Neural progenitor cell (in vitro differentiated cells): ENCODE data around the gene MRI1. TPM values are rescaled to one million over a fixed set of nuclear protein-coding genes. Genes with fewer than 3 reads are reported as not detected.

Source experiments
- DNase-seq: peaks from one replicate; pipeline ENCODE4 v3.0.0-alpha.2; 2016; ENCODE audit warnings: low spot score
- H2AFZ ChIP-seq: fragments of 200-600 bp; sonication (generic); replicated peaks from 2 replicates; pipeline ENCODE4 v1.6.1; 2016; ENCODE audit warnings: antibody characterized with exemption
- H3F3A ChIP-seq: fragments of 200-600 bp; sonication (generic); 2 replicates; pipeline ENCODE4 v1.6.1; 2016; ENCODE audit warnings: antibody characterized with exemption, low read depth
- H3K27ac ChIP-seq: fragments of 200-600 bp; sonication (generic); 2 replicates; pipeline ENCODE4 v1.5.1; 2016; ENCODE audit warnings: mild to moderate bottlenecking
- H3K27me3 ChIP-seq: fragments of 200-600 bp; sonication (generic); 2 replicates; pipeline ENCODE4 v1.6.1; 2016; ENCODE audit warnings: mild to moderate bottlenecking, moderate library complexity
- H3K36me3 ChIP-seq: fragments of 200-600 bp; sonication (generic); 2 replicates; pipeline ENCODE4 v1.5.1; 2016
- H3K4me1 ChIP-seq: fragments of 200-600 bp; sonication (generic); 2 replicates; pipeline ENCODE4 v1.6.1; 2016; ENCODE audit warnings: mixed run types
- H3K4me2 ChIP-seq: fragments of 200-600 bp; sonication (generic); 2 replicates; pipeline ENCODE4 v1.6.1; 2016
- H3K4me3 ChIP-seq: fragments of 200-600 bp; sonication (generic); 2 replicates; pipeline ENCODE4 v1.5.1; 2016
- H3K79me2 ChIP-seq: fragments of 200-600 bp; sonication (generic); 2 replicates; pipeline ENCODE4 v1.6.1; 2016; ENCODE audit warnings: low read depth
- H3K9ac ChIP-seq: fragments of 200-600 bp; sonication (generic); 2 replicates; pipeline ENCODE4 v1.6.1; 2016
- H3K9me3 ChIP-seq: fragments of 200-600 bp; sonication (generic); 2 replicates; pipeline ENCODE4 v1.5.1; 2016; ENCODE audit warnings: low read depth
- H4K20me1 ChIP-seq: fragments of 200-600 bp; sonication (generic); 2 replicates; pipeline ENCODE4 v1.6.1; 2016; ENCODE audit warnings: low read depth
- H3K27ac Mint-ChIP-seq: 3 replicates; pipeline ENCODE4 v1.8.0; 2021; ENCODE audit warnings: mixed read lengths
- H3K27me3 Mint-ChIP-seq: 2 replicates; pipeline ENCODE4 v1.8.0; 2022; ENCODE audit warnings: low read depth, mild to moderate bottlenecking, inconsistent platforms, moderate library complexity, mixed read lengths; ENCODE audit not compliant: insufficient read depth
- H3K36me3 Mint-ChIP-seq: 3 replicates; pipeline ENCODE4 v1.8.0; 2021; ENCODE audit warnings: mixed read lengths
- H3K4me1 Mint-ChIP-seq: 3 replicates; pipeline ENCODE4 v1.8.0; 2021; ENCODE audit warnings: mixed read lengths
- H3K4me3 Mint-ChIP-seq: 3 replicates; pipeline ENCODE4 v1.8.0; 2021; ENCODE audit warnings: mild to moderate bottlenecking, moderate library complexity, mixed read lengths
- H3K9me3 Mint-ChIP-seq: 3 replicates; pipeline ENCODE4 v1.8.0; 2020; ENCODE audit warnings: mixed read lengths
- CTCF ChIP-seq: fragments of 200-600 bp; sonication (generic); IDR thresholded peaks from 2 replicates; pipeline ENCODE4 v1.5.1; 2017; ENCODE audit warnings: antibody characterized with exemption, mild to moderate bottlenecking
- EZH2 ChIP-seq: fragments of 200-600 bp; sonication (generic); IDR thresholded peaks from 2 replicates; pipeline ENCODE4 v1.6.1; 2017; ENCODE audit warnings: antibody characterized with exemption, mild to moderate bottlenecking, moderate library complexity
- EZH2phosphoT487 ChIP-seq: fragments of 200-600 bp; sonication (generic); IDR thresholded peaks from 2 replicates; pipeline ENCODE4 v1.6.1; 2017; ENCODE audit warnings: antibody characterized with exemption
- total RNA-seq: library from RNA; depleted of rRNA; stranded (reverse); fragments of >200 nt; gene quantifications from 2 replicates; pipeline ENCODE4 v1.2.3, GENCODE V29; 2015; ENCODE audit warnings: low replicate concordance

MRI1 gene
- total RNA-seq, 1 donor from 2014 or later: 6.3 TPM

GRCh38 chr19:13757805-13758772 lies 6.2 kb upstream of the MRI1 start:
- Histone ChIP-seq H3F3A (no peaks in the 10 kb centered on the region), H2AFZ (no peak overlapping the region), H3K36me3 (no peaks in the 10 kb centered on the region), H3K27ac (no peak overlapping the region), H3K9me3 (no peaks in the 10 kb centered on the region), H3K4me3 (no peak overlapping the region), H3K27me3 (no peaks in the 10 kb centered on the region), H3K79me2 (no peaks in the 10 kb centered on the region), H3K4me1 (no peaks in the 10 kb centered on the region), H3K4me2 (no peak overlapping the region), H3K9ac (no peak overlapping the region), H4K20me1 (no peaks in the 10 kb centered on the region)
- no peak overlapping the region for H3K4me3 Mint-ChIP-seq
- DNase-seq: no peak
- H3K9me3 Mint-ChIP-seq: no peaks in the 10 kb centered on the region
- peaks cover 21% of the 10 kb centered on the region for H3K36me3 Mint-ChIP-seq
- TF ChIP-seq EZH2phosphoT487 (no peak), CTCF (no peak), EZH2 (no peak)
- no peak overlapping the region for H3K27ac Mint-ChIP-seq
- no peaks in the 10 kb centered on the region for H3K4me1 Mint-ChIP-seq
- peaks cover 2% of the 10 kb centered on the region for H3K27me3 Mint-ChIP-seq

GRCh38 chr19:13758795-13759194 lies 5.5 kb upstream of the MRI1 start:
- H3K9me3 ChIP-seq: no peaks in the 10 kb centered on the region
- H3K36me3 ChIP-seq: no peaks in the 10 kb centered on the region
- no peak overlapping the region for H3K27ac ChIP-seq
- Mint-ChIP-seq H3K27me3 (no peaks in the 10 kb centered on the region), H3K4me3 (no peak overlapping the region), H3K4me1 (peaks cover under 1% of the 10 kb centered on the region), H3K27ac (no peak overlapping the region), H3K36me3 (peaks cover 22% of the 10 kb centered on the region), H3K9me3 (peaks cover under 1% of the 10 kb centered on the region)
- no peak overlapping the region for H2AFZ ChIP-seq
- no peaks in the 10 kb centered on the region for H3K27me3 ChIP-seq
- H3K4me3 ChIP-seq: no peak overlapping the region
- H3K79me2 ChIP-seq: no peaks in the 10 kb centered on the region
- H3K4me1 ChIP-seq: no peaks in the 10 kb centered on the region
- no peaks in the 10 kb centered on the region for H3F3A ChIP-seq
- no peak overlapping the region for H3K9ac ChIP-seq
- H3K4me2 ChIP-seq: no peak overlapping the region
- no peak for TF ChIP-seq EZH2
- TF ChIP-seq EZH2phosphoT487: no peak
- no peak for TF ChIP-seq CTCF
- no peak for DNase-seq
- no peaks in the 10 kb centered on the region for H4K20me1 ChIP-seq

- H3F3A ChIP-seq: peaks cover 9% of the 10 kb centered on the region
- no peaks in the 10 kb centered on the region for H3K36me3 ChIP-seq
- no peak overlapping the region for H3K4me2 ChIP-seq
- DNase-seq: no peak
- no peaks in the 10 kb centered on the region for H3K9me3 ChIP-seq
- no peak overlapping the region for H3K4me3 Mint-ChIP-seq
- H3K27ac Mint-ChIP-seq: no peak overlapping the region
- peaks cover 7% of the 10 kb centered on the region for H4K20me1 ChIP-seq
- peaks cover 8% of the 10 kb centered on the region for H3K4me1 Mint-ChIP-seq
- peaks cover 14% of the 10 kb centered on the region for H3K27me3 ChIP-seq
- H2AFZ ChIP-seq: no peak overlapping the region
- H3K36me3 Mint-ChIP-seq: peaks cover 17% of the 10 kb centered on the region
- peaks cover 5% of the 10 kb centered on the region for H3K27me3 Mint-ChIP-seq
- no peak overlapping the region for H3K27ac ChIP-seq
- H3K9ac ChIP-seq: no peak overlapping the region
- TF ChIP-seq EZH2phosphoT487: no peak
- no peak for TF ChIP-seq CTCF
- no peak for TF ChIP-seq EZH2
- peaks cover 2% of the 10 kb centered on the region for H3K9me3 Mint-ChIP-seq
- H3K4me3 ChIP-seq: no peak overlapping the region
- H3K4me1 ChIP-seq: no peaks in the 10 kb centered on the region
- no peaks in the 10 kb centered on the region for H3K79me2 ChIP-seq
Measured at GRCh38 chr19:13761423-13761822, 2.9 kb upstream of the MRI1 start.
